MM.1S (cell line): Measurements from ENCODE around the gene PPP2R2C.

Experiments used
- DNase-seq: peaks from one replicate; pipeline ENCODE4 v3.0.0-alpha.2; 2015
- H2AFZ ChIP-seq: fragments of 300-600 bp; sonication (generic); 2 replicates; pipeline ENCODE4 v1.6.0; 2016; ENCODE audit warnings: antibody characterized with exemption, low read length
- H3F3A ChIP-seq: fragments of 300-600 bp; sonication (generic); 2 replicates; pipeline ENCODE4 v1.6.1; 2016; ENCODE audit warnings: mild to moderate bottlenecking, antibody characterized with exemption, low read length, moderate library complexity, mixed read lengths; ENCODE audit not compliant: insufficient read depth
- H3K27ac ChIP-seq: fragments of 300-600 bp; sonication (generic); 2 replicates; pipeline ENCODE4 v1.5.1; 2016; ENCODE audit warnings: mild to moderate bottlenecking, low read length
- H3K27me3 ChIP-seq: fragments of 300-600 bp; sonication (generic); replicated peaks from 2 replicates; pipeline ENCODE4 v1.6.0; 2016; ENCODE audit warnings: low read length; ENCODE audit not compliant: insufficient read depth
- H3K36me3 ChIP-seq: fragments of 300-600 bp; sonication (generic); replicated peaks from 2 replicates; pipeline ENCODE4 v1.6.1; 2016; ENCODE audit warnings: mild to moderate bottlenecking, low read length, mixed read lengths; ENCODE audit not compliant: insufficient read depth
- H3K4me1 ChIP-seq: fragments of 300-600 bp; sonication (generic); 2 replicates; pipeline ENCODE4 v1.6.1; 2016; ENCODE audit warnings: low read length, mixed read lengths
- H3K4me2 ChIP-seq: fragments of 300-600 bp; sonication (generic); 2 replicates; pipeline ENCODE4 v1.6.0; 2016; ENCODE audit warnings: low read depth, low read length
- H3K4me3 ChIP-seq: fragments of 300-600 bp; sonication (generic); 2 replicates; pipeline ENCODE4 v1.5.1; 2016; ENCODE audit warnings: low read length, mixed read lengths
- H3K79me2 ChIP-seq: fragments of 300-600 bp; sonication (generic); 2 replicates; pipeline ENCODE4 v1.6.1; 2016; ENCODE audit warnings: mixed run types, low read length, mixed read lengths
- H3K9ac ChIP-seq: fragments of 300-600 bp; sonication (generic); 2 replicates; pipeline ENCODE4 v1.6.1; 2016; ENCODE audit warnings: low read length, mixed read lengths
- H3K9me2 ChIP-seq: fragments of 300-600 bp; sonication (generic); replicated peaks from 2 replicates; pipeline ENCODE4 v1.6.1; 2016; ENCODE audit warnings: mild to moderate bottlenecking, low read length, mixed read lengths; ENCODE audit not compliant: insufficient read depth
- H3K9me3 ChIP-seq: fragments of 300-600 bp; sonication (generic); replicated peaks from 2 replicates; pipeline ENCODE4 v1.6.1; 2016; ENCODE audit warnings: mild to moderate bottlenecking, low read length, mixed read lengths; ENCODE audit not compliant: insufficient read depth
- H4K20me1 ChIP-seq: fragments of 300-600 bp; sonication (generic); 2 replicates; pipeline ENCODE4 v1.6.1; 2016; ENCODE audit warnings: mild to moderate bottlenecking, low read length, moderate library complexity, mixed read lengths; ENCODE audit not compliant: insufficient read depth
- CTCF ChIP-seq: fragments of 300-600 bp; sonication (generic); IDR thresholded peaks from 2 replicates; pipeline ENCODE4 v1.5.1; 2016; ENCODE audit warnings: antibody characterized with exemption, low read length, mixed read lengths
- EZH2 ChIP-seq: fragments of 300-600 bp; sonication (generic); optimal IDR thresholded peaks from 2 replicates; pipeline ENCODE3; 2017; ENCODE audit warnings: low read depth, mild to moderate bottlenecking, antibody characterized with exemption, low read length, mixed read lengths
- EZH2phosphoT487 ChIP-seq: fragments of 300-600 bp; sonication (generic); IDR thresholded peaks from 2 replicates; pipeline ENCODE4 v1.6.1; 2018; ENCODE audit warnings: antibody characterized with exemption, low read length

The PPP2R2C gene

GRCh38 chr4:6474705-6475457 lies 2.5 kb upstream of the PPP2R2C start:
- no peaks in the 10 kb centered on the region for H3K79me2 ChIP-seq
- H3K9me2 ChIP-seq = no peaks in the 10 kb centered on the region
- no peak overlapping the region for H3K9ac ChIP-seq
- no peaks in the 10 kb centered on the region for H3F3A ChIP-seq
- no peak overlapping the region for H2AFZ ChIP-seq
- H3K27ac ChIP-seq = no peak overlapping the region
- no peak overlapping the region for H3K4me3 ChIP-seq
- H3K27me3 ChIP-seq = peaks cover 61% of the 10 kb centered on the region
- no peak overlapping the region for H3K4me2 ChIP-seq
- TF ChIP-seq CTCF (no peak), EZH2phosphoT487 (no peak), EZH2 (no peak)
- no peaks in the 10 kb centered on the region for H3K36me3 ChIP-seq
- no peaks in the 10 kb centered on the region for H4K20me1 ChIP-seq
- no peaks in the 10 kb centered on the region for H3K4me1 ChIP-seq
- no peak for DNase-seq
- no peaks in the 10 kb centered on the region for H3K9me3 ChIP-seq

GRCh38 chr4:6474053-6474568 lies 1.7 kb upstream of the PPP2R2C start:
- peaks cover 63% of the 10 kb centered on the region for H3K27me3 ChIP-seq
- no peaks in the 10 kb centered on the region for H3K9me3 ChIP-seq
- no peak for DNase-seq
- H3K4me1 ChIP-seq = no peaks in the 10 kb centered on the region
- no peak for TF ChIP-seq EZH2phosphoT487
- 0 out of 2 replicates have a peak, but pooled peaks have one; percentile 7 for TF ChIP-seq CTCF
- H3K36me3 ChIP-seq = no peaks in the 10 kb centered on the region
- H3K79me2 ChIP-seq = no peaks in the 10 kb centered on the region
- H3K4me2 ChIP-seq = no peak overlapping the region
- H3K9me2 ChIP-seq = no peaks in the 10 kb centered on the region
- H3K4me3 ChIP-seq = no peak overlapping the region
- H3F3A ChIP-seq = no peaks in the 10 kb centered on the region
- H3K27ac ChIP-seq = no peak overlapping the region
- no peaks in the 10 kb centered on the region for H4K20me1 ChIP-seq
- H2AFZ ChIP-seq = no peak overlapping the region
- H3K9ac ChIP-seq = no peak overlapping the region

- Histone ChIP-seq H3K27ac (no peak overlapping the region), H3K36me3 (no peaks in the 10 kb centered on the region), H2AFZ (no peak overlapping the region), H3K4me2 (no peak overlapping the region), H3F3A (no peaks in the 10 kb centered on the region), H3K9me2 (no peaks in the 10 kb centered on the region), H3K9me3 (no peaks in the 10 kb centered on the region), H3K27me3 (peaks cover 59% of the 10 kb centered on the region), H4K20me1 (no peaks in the 10 kb centered on the region), H3K4me1 (no peaks in the 10 kb centered on the region), H3K9ac (no peak overlapping the region), H3K4me3 (no peak overlapping the region), H3K79me2 (no peaks in the 10 kb centered on the region)
- no peak for DNase-seq
- no peak for TF ChIP-seq EZH2phosphoT487
- TF ChIP-seq CTCF = no peak
- no peak for TF ChIP-seq EZH2
These were observed 1.0 kb upstream of the PPP2R2C start for GRCh38 chr4:6473264-6474052.
